ENCODE results near the gene CABLES1. TPM values are rescaled to one million over a fixed set of nuclear protein-coding genes. Genes with fewer than 3 reads are reported as not detected.

The CABLES1 gene
- total RNA-seq, 1 experiment from 2014 or later: 5.1 TPM

DNA sequence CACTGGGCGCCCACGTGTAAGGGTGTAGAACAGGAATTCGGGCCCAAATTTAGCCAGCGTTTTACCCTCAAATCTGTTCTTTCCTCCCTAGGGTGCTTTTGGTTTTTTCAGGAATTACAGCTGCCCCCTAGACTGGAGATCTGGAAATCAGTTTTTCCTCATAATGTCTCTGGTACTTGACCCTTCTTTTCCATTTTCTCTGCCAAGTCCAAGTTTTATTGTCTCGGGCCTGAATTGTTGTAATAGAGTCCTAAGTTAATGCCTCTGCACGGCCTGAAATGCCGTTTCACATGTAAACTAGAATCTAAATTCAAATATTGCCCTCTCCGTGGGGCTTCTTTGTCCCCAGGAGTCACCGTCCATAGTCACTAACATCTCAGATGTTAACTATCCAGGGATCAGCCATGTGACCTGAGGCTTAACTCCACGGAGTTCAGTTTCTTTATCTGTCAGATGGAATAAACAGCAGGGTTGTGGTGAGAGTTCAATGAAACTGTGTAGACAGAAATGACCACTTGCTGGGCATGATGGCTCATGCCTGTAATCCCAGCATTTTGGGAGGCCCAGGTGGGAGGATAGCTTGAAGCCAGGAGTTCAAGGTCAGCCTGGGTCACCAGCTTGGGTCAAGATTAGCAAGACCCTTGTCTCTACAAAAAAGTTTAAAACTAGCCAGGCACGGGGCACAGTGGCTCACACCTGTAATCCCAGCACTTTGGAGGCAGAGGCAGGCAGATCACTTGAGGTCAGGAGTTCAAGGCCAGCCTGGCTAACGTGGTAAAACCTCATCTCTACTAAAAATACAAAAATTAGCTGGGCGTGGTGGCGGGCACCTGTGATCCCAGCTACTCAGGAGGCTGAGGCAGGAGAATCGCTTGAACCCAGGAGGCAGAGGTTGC lies 12.7 kb upstream of the CABLES1 start:
- H3K36me3 ChIP-seq: no peaks in the 10 kb centered on the region
- no peaks in the 10 kb centered on the region for H3K4me1 ChIP-seq (replicated peaks)
- no peaks in the 10 kb centered on the region for H3K9me3 ChIP-seq (replicated peaks)
- no peak overlapping the region for H3K27ac ChIP-seq
- DNase-seq (ENCODE audit: low read depth in 1 of 2, low spot score in 2 of 2): no peak
- no peaks in the 10 kb centered on the region for H3K27me3 ChIP-seq (replicated peaks)
- no peak overlapping the region for H3K4me3 ChIP-seq

DNA sequence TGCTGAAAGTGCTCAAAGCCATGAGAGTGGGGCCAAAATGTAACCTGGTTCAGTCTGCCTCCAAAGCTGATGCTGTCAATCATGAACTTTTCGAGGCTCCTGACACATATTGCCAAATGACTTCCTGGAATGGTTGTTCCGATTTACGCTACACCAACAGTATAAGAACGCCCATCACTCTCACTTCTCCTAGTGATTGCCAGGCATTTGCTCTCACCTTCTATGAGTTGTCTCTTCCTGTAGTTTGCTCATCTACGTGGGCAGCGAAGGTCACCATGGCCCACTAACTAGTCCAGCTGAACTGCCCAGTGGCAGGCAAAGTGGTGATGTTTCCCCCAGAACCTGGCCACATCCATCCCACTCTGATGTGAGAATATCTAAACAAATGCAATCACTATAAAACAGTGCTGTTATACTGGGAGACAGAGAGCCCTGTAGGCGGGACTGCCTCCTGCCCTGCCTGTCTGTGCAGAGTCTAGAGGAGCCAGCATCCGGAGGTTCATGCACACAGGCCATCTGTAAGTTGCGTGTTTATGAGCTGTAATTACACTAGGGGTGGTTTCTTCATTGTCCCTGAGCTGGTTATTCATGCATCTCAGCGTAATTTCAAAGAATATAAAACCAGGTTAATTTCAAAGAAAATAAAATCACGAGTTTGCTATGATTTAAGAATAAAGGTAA lies 8.8 kb upstream of the CABLES1 start:
- Histone ChIP-seq H3K4me1 (replicated peaks) (no peaks in the 10 kb centered on the region), H3K36me3 (no peaks in the 10 kb centered on the region), H3K4me3 (no peak overlapping the region), H3K27me3 (replicated peaks) (no peaks in the 10 kb centered on the region), H3K27ac (no peak overlapping the region), H3K9me3 (replicated peaks) (no peaks in the 10 kb centered on the region)
- no peak for DNase-seq (ENCODE audit: low read depth in 1 of 2, low spot score in 2 of 2)

DNA sequence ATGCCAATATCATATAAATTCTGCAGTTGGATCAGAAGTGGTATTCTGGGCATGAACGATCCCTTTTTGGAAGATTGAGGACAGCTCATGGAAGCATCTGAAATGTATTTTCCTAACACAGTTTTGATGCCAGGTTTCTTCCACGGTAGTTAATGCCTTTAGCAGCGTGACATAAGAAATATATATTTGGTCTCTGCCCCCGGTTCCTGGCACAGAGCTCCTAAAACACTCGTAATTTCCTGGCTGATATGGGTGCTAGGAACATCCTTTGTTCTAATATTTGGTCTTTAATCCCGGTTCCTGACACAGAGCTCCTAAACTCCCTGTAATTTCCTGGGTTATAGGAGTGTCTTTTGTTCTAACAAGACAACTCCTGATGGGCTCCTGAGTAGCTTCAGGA lies 8.2 kb upstream of the CABLES1 start:
- Histone ChIP-seq H3K9me3 (replicated peaks) (no peaks in the 10 kb centered on the region), H3K4me3 (no peak overlapping the region), H3K27ac (no peak overlapping the region), H3K27me3 (replicated peaks) (no peaks in the 10 kb centered on the region), H3K36me3 (no peaks in the 10 kb centered on the region), H3K4me1 (replicated peaks) (no peaks in the 10 kb centered on the region)
- DNase-seq (ENCODE audit: low read depth in 1 of 2, low spot score in 2 of 2): no peak

- H3K9me3 ChIP-seq (replicated peaks): no peaks in the 10 kb centered on the region
- no peaks in the 10 kb centered on the region for H3K27me3 ChIP-seq (replicated peaks)
- H3K36me3 ChIP-seq: no peaks in the 10 kb centered on the region
- no peak for DNase-seq (ENCODE audit: low read depth in 1 of 2, low spot score in 2 of 2)
- H3K4me3 ChIP-seq: no peak overlapping the region
- H3K27ac ChIP-seq: no peak overlapping the region
- H3K4me1 ChIP-seq (replicated peaks): peaks cover 3% of the 10 kb centered on the region; the same call in 1 of the 2 replicates
These were observed 5.8 kb upstream of the CABLES1 start for GRCh38 chr18:23129355-23130002.

DNA sequence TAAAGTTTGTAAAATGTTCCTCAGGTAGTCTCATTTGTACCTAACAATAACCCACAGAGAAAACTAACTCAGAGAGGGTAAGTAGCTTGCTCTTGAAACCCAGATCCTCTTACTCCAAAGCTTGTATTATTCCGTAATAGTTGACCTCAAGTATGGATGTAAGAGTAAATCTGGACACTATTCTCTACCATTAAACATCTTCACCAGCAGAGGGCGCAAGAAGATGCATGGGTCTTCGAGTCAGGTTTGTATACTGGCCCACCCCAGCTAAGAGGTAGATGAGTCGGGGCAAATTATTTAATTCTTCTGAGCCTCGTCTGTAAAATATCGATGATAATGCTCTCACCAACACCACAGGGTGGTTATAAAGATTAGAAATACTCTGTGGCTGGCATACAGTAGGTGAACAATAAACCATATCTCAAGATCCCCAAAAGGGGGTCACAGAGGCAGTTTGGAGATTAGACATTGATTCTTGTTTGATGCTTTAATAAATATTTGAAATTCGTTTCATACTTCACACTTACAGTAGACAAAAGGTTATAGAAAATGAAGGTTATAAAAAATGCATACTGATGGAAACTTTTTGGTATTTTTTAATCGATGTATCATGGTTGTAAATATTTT lies 3.5 kb upstream of the CABLES1 start:
- peaks cover 5% of the 10 kb centered on the region; the same call in 1 of the 2 replicates for H3K9me3 ChIP-seq (replicated peaks)
- no peaks in the 10 kb centered on the region for H3K27me3 ChIP-seq (replicated peaks)
- H3K4me3 ChIP-seq: no peak overlapping the region
- peak; percentile 63 to 69 for DNase-seq (ENCODE audit: low read depth in 1 of 2, low spot score in 2 of 2)
- no peak overlapping the region for H3K27ac ChIP-seq
- 0 out of 2 replicates have a peak, but pooled peaks cover 4% of the 10 kb centered on the region for H3K36me3 ChIP-seq
- H3K4me1 ChIP-seq (replicated peaks): peaks cover 22% of the 10 kb centered on the region

DNA sequence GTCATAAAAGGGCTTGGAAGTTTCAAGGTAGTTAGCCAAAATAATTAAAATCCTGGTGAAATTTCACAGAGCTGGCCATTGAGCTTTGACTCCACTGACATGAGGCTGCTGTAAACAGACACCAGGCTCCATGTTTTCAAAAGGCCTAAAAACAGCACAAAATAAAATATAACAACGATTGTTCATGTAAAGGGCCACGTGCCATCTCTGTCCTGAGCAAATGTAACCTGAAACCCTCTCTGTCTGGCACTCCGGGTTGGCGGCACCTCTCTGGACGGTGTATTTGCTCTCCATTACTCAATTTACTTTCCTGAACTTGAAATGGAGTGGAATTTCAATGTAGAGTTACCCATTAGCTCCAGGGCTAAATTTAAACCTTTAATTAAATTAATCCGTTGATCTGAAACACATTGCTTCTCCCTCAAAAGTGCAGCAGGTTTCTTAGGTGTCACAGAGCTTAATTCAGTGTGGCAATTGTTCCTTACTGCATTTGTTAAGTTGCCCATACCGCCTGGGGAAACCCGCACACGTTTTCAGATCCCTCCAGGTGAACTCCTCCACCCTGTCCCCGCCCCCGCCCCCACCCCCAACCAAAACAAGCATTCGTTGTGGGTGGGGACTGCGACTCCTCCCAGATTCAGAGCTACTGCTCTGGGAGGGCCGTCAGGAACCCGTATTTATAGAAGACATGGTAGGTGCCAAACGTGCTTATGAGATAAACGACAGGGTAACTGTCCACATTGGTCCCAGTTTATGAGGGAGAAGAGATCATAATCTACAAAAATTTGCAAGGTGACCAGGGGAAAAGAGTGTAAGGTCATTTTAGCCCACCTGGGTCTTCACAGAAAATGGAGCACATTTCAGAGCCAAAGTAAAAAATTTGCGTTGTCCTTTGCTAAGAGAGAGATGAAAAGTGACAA lies 1.2 kb upstream of the CABLES1 start:
- no peak for DNase-seq (ENCODE audit: low read depth in 1 of 2, low spot score in 2 of 2)
- no peak overlapping the region for H3K27ac ChIP-seq
- no peaks in the 10 kb centered on the region for H3K27me3 ChIP-seq (replicated peaks)
- no peak overlapping the region for H3K4me3 ChIP-seq
- H3K36me3 ChIP-seq: peaks cover 4% of the 10 kb centered on the region; the same call in 1 of the 2 replicates
- peaks cover 5% of the 10 kb centered on the region; the same call in 1 of the 2 replicates for H3K9me3 ChIP-seq (replicated peaks)
- peaks cover 26% of the 10 kb centered on the region for H3K4me1 ChIP-seq (replicated peaks)

GRCh38 chr18:23135550-23136325 lies 453 bp downstream of the CABLES1 start:
- peak; percentile 53 to 66 for DNase-seq (ENCODE audit: low read depth in 1 of 2, low spot score in 2 of 2)

GRCh38 chr18:23136326-23137096 lies 1.2 kb downstream of the CABLES1 start:
- Histone ChIP-seq H3K36me3 (peaks cover 4% of the 10 kb centered on the region; the same call in 1 of the 2 replicates), H3K4me3 (peak overlapping the region; percentile 91), H3K9me3 (replicated peaks) (peaks cover 5% of the 10 kb centered on the region; the same call in 1 of the 2 replicates), H3K4me1 (replicated peaks) (peaks cover 26% of the 10 kb centered on the region), H3K27me3 (replicated peaks) (no peaks in the 10 kb centered on the region), H3K27ac (no peak overlapping the region)
- DNase-seq (ENCODE audit: low read depth in 1 of 2, low spot score in 2 of 2): peak; percentile 49 to 50

More at GRCh38 chr18:23135550-23136325, 453 bp downstream of the CABLES1 start:
- peak overlapping the region; percentile 57 for H3K27ac ChIP-seq
- H3K9me3 ChIP-seq (replicated peaks): peaks cover 5% of the 10 kb centered on the region; the same call in 1 of the 2 replicates
- H3K4me3 ChIP-seq: peak overlapping the region; percentile 91
- peaks cover 4% of the 10 kb centered on the region; the same call in 1 of the 2 replicates for H3K36me3 ChIP-seq
- H3K4me1 ChIP-seq (replicated peaks): peaks cover 26% of the 10 kb centered on the region
- H3K27me3 ChIP-seq (replicated peaks): no peaks in the 10 kb centered on the region

- H3K4me1 ChIP-seq (replicated peaks): peaks cover 26% of the 10 kb centered on the region
- H3K27me3 ChIP-seq (replicated peaks): no peaks in the 10 kb centered on the region
- DNase-seq (ENCODE audit: low read depth in 1 of 2, low spot score in 2 of 2): no peak
- peak overlapping the region; percentile 91 for H3K4me3 ChIP-seq
- H3K27ac ChIP-seq: no peak overlapping the region
- H3K36me3 ChIP-seq: peaks cover 4% of the 10 kb centered on the region; the same call in 1 of the 2 replicates
- peaks cover 5% of the 10 kb centered on the region; the same call in 1 of the 2 replicates for H3K9me3 ChIP-seq (replicated peaks)
These were observed 1.9 kb downstream of the CABLES1 start for GRCh38 chr18:23137097-23137635.

GRCh38 chr18:23137788-23138216 lies 2.5 kb downstream of the CABLES1 start:
- Histone ChIP-seq H3K4me3 (no peak overlapping the region), H3K36me3 (peaks cover 4% of the 10 kb centered on the region; the same call in 1 of the 2 replicates), H3K27me3 (replicated peaks) (no peaks in the 10 kb centered on the region), H3K4me1 (replicated peaks) (peaks cover 23% of the 10 kb centered on the region), H3K9me3 (replicated peaks) (peaks cover 5% of the 10 kb centered on the region; the same call in 1 of the 2 replicates), H3K27ac (no peak overlapping the region)
- no peak for DNase-seq (ENCODE audit: low read depth in 1 of 2, low spot score in 2 of 2)

- H3K4me3 ChIP-seq: no peak overlapping the region
- no peaks in the 10 kb centered on the region for H3K27me3 ChIP-seq (replicated peaks)
- H3K36me3 ChIP-seq: peaks cover 4% of the 10 kb centered on the region; the same call in 1 of the 2 replicates
- peaks cover 5% of the 10 kb centered on the region; the same call in 1 of the 2 replicates for H3K9me3 ChIP-seq (replicated peaks)
- no peak overlapping the region for H3K27ac ChIP-seq
- H3K4me1 ChIP-seq (replicated peaks): peaks cover 24% of the 10 kb centered on the region
- DNase-seq (ENCODE audit: low read depth in 1 of 2, low spot score in 2 of 2): no peak
These were observed 3.2 kb downstream of the CABLES1 start for GRCh38 chr18:23138471-23138870.

Measured in SJSA1 (cell line).